Hepatocyte (in vitro differentiated cells): ENCODE data around the gene NRG3. TPM values are rescaled to one million over a fixed set of nuclear protein-coding genes. Genes with fewer than 3 reads are reported as not detected.

Experiments
- DNase-seq: peaks from one replicate; pipeline ENCODE4 v3.0.0-alpha.2; 2016; ENCODE audit warnings: low spot score
- H2AFZ ChIP-seq: fragments of 200-600 bp; sonication (generic); 2 replicates; pipeline ENCODE4 v1.6.0; 2016; ENCODE audit warnings: antibody characterized with exemption, mild to moderate bottlenecking
- H3K27ac ChIP-seq: fragments of 200-600 bp; sonication (generic); 2 replicates; pipeline ENCODE4 v1.5.1; 2016; ENCODE audit warnings: mild to moderate bottlenecking
- H3K27me3 ChIP-seq: fragments of 200-600 bp; sonication (generic); 2 replicates; pipeline ENCODE4 v1.6.1; 2016
- H3K36me3 ChIP-seq: fragments of 200-600 bp; sonication (generic); replicated peaks from 2 replicates; pipeline ENCODE4 v1.5.1; 2016; ENCODE audit warnings: low read depth; ENCODE audit not compliant: insufficient read depth
- H3K4me1 ChIP-seq: fragments of 200-600 bp; sonication (generic); 2 replicates; pipeline ENCODE4 v1.5.1; 2016; ENCODE audit warnings: mild to moderate bottlenecking, moderate library complexity; ENCODE audit not compliant: insufficient read depth
- H3K4me2 ChIP-seq: fragments of 200-600 bp; sonication (generic); 2 replicates; pipeline ENCODE4 v1.6.0; 2016
- H3K4me3 ChIP-seq: fragments of 200-600 bp; sonication (generic); 2 replicates; pipeline ENCODE4 v1.5.1; 2016; ENCODE audit warnings: mild to moderate bottlenecking
- H3K79me2 ChIP-seq: fragments of 200-600 bp; sonication (generic); 2 replicates; pipeline ENCODE4 v1.6.0; 2017; ENCODE audit warnings: mild to moderate bottlenecking
- H3K9me2 ChIP-seq: fragments of 200-600 bp; sonication (generic); replicated peaks from 2 replicates; pipeline ENCODE4 v1.6.0; 2017; ENCODE audit warnings: mild to moderate bottlenecking; ENCODE audit not compliant: insufficient read depth
- H3K9me3 ChIP-seq: fragments of 200-600 bp; sonication (generic); 2 replicates; pipeline ENCODE4 v1.5.1; 2016; ENCODE audit warnings: low read depth, mild to moderate bottlenecking
- H4K20me1 ChIP-seq: fragments of 200-600 bp; sonication (generic); 2 replicates; pipeline ENCODE4 v1.6.0; 2016; ENCODE audit warnings: mild to moderate bottlenecking; ENCODE audit not compliant: insufficient read depth, poor library complexity, severe bottlenecking
- EZH2 ChIP-seq: fragments of 200-600 bp; sonication (generic); IDR thresholded peaks from 2 replicates; pipeline ENCODE4 v1.6.1; 2016; ENCODE audit warnings: antibody characterized with exemption, mild to moderate bottlenecking, borderline replicate concordance
- EZH2phosphoT487 ChIP-seq: fragments of 200-600 bp; sonication (generic); IDR thresholded peaks from one replicate; pipeline ENCODE4 v1.6.1; 2018; ENCODE audit warnings: antibody characterized with exemption, mild to moderate bottlenecking, low read depth, moderate library complexity; ENCODE audit not compliant: unreplicated experiment, severe bottlenecking
- WGBS: methylation state at CpG from one replicate; pipeline ENCODE4 v1.1.6; 2016; ENCODE audit warnings: low lambda C conversion rate; ENCODE audit errors: missing lambda C conversion rate; 5-methylcytosine and 5-hydroxymethylcytosine counted together
- polyA plus RNA-seq: library from polyadenylated mRNA; unstranded; fragments of >200 nt; fragmentation: Nextera tagmentation; extraction: Ambion mirVana; gene quantifications from 2 replicates; pipeline ENCODE4 v1.2.1, GENCODE V29; 2016
- total RNA-seq: library from RNA; depleted of rRNA; stranded (reverse); fragments of >200 nt; gene quantifications from 2 replicates; pipeline ENCODE4 v1.2.3, GENCODE V29; 2014
- TF ChIP-seq, protein P1 (sequence below): fragments of 200-600 bp; sonication (generic); IDR thresholded peaks from 2 replicates; pipeline ENCODE4 v1.5.1; 2016; ENCODE audit warnings: antibody characterized with exemption, mild to moderate bottlenecking; ENCODE audit not compliant: poor library complexity

NRG3 gene
- total and polyA plus RNA-seq, 2 experiments from 2014 or later, result 0.57 to 2.0 TPM

DNA sequence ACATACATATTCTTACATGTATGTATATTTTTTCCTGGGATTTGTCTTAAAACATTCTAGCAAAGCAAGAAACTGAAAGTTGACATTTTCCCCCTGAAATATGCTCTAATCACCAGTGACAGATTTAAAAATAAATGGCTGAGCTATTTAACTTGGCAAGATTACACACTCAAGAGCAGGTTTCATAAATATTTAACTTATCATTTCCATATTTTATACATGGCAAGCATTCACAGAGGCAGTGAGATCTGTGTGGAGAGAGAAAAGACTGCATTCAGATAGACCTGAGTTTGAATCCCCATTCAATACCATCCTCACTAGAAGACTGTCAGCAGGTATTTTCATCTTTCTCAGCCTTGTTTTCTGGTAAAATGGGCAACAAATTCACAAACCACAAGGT, 1043.0 kb downstream of the NRG3 start:
- no peaks in the 10 kb centered on the region for H4K20me1 ChIP-seq
- TF ChIP-seq, protein P1, sequence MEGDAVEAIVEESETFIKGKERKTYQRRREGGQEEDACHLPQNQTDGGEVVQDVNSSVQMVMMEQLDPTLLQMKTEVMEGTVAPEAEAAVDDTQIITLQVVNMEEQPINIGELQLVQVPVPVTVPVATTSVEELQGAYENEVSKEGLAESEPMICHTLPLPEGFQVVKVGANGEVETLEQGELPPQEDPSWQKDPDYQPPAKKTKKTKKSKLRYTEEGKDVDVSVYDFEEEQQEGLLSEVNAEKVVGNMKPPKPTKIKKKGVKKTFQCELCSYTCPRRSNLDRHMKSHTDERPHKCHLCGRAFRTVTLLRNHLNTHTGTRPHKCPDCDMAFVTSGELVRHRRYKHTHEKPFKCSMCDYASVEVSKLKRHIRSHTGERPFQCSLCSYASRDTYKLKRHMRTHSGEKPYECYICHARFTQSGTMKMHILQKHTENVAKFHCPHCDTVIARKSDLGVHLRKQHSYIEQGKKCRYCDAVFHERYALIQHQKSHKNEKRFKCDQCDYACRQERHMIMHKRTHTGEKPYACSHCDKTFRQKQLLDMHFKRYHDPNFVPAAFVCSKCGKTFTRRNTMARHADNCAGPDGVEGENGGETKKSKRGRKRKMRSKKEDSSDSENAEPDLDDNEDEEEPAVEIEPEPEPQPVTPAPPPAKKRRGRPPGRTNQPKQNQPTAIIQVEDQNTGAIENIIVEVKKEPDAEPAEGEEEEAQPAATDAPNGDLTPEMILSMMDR, result no peak
- TF ChIP-seq EZH2 (no peak), EZH2phosphoT487 (no peak)
- no peaks in the 10 kb centered on the region for H3K27me3 ChIP-seq
- H3K4me1 ChIP-seq, result no peaks in the 10 kb centered on the region
- DNase-seq, result no peak
- no peak overlapping the region for H3K4me3 ChIP-seq
- H3K36me3 ChIP-seq, result no peaks in the 10 kb centered on the region
- no peak overlapping the region for H3K27ac ChIP-seq
- H3K9me3 ChIP-seq, result no peaks in the 10 kb centered on the region
- no peaks in the 10 kb centered on the region for H3K79me2 ChIP-seq
- H3K9me2 ChIP-seq, result no peaks in the 10 kb centered on the region
- no peak overlapping the region for H3K4me2 ChIP-seq
- H2AFZ ChIP-seq, result no peak overlapping the region

DNA sequence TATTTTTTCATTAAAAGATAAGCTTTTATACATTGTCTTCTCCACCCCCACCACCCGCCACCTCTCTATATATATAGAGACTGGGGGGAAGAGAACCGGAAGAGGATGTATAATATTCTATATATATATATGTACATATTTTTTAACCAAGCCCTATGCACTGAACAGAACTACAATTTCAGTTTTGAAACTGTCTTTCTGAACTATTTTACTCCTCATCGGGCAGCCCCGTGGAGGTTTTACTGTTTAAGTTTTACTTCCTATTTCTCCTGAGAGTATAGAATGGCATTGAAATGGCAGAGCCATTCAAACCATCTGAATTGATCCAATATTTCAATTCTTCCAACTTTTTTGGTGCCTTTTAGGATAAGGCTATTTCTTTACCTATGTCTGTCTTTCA, 1047.1 kb downstream of the NRG3 start:
- Histone ChIP-seq H3K4me1 (no peaks in the 10 kb centered on the region), H3K9me2 (no peaks in the 10 kb centered on the region), H3K4me2 (no peak overlapping the region), H3K36me3 (no peaks in the 10 kb centered on the region), H3K4me3 (no peak overlapping the region), H3K27me3 (no peaks in the 10 kb centered on the region), H3K9me3 (no peaks in the 10 kb centered on the region), H3K79me2 (no peaks in the 10 kb centered on the region), H2AFZ (no peak overlapping the region), H4K20me1 (no peaks in the 10 kb centered on the region), H3K27ac (no peak overlapping the region)
- no peak for TF ChIP-seq EZH2
- TF ChIP-seq EZH2phosphoT487, result no peak
- TF ChIP-seq, protein P1, result no peak
- WGBS, result 93% methylated on average over 4 of the region's 4 CpGs
- DNase-seq, result no peak

GRCh38 chr10:82922755-82923154, 1047.8 kb downstream of the NRG3 start:
- Histone ChIP-seq H2AFZ (no peak overlapping the region), H3K27ac (no peak overlapping the region), H3K79me2 (no peaks in the 10 kb centered on the region), H4K20me1 (no peaks in the 10 kb centered on the region), H3K9me2 (no peaks in the 10 kb centered on the region), H3K4me2 (no peak overlapping the region), H3K4me1 (no peaks in the 10 kb centered on the region), H3K27me3 (no peaks in the 10 kb centered on the region), H3K4me3 (no peak overlapping the region), H3K9me3 (no peaks in the 10 kb centered on the region), H3K36me3 (no peaks in the 10 kb centered on the region)
- TF ChIP-seq EZH2phosphoT487 (no peak), EZH2 (no peak)
- TF ChIP-seq, protein P1, result no peak
- no peak for DNase-seq
- WGBS, result 93% methylated on average over 2 of the region's 2 CpGs

GRCh38 chr10:82924711-82925110, 1049.7 kb downstream of the NRG3 start:
- 62% methylated on average over 1 of the region's 1 CpG for WGBS
- no peaks in the 10 kb centered on the region for H3K36me3 ChIP-seq
- H3K4me2 ChIP-seq, result no peak overlapping the region
- no peak overlapping the region for H3K4me3 ChIP-seq
- H3K27ac ChIP-seq, result no peak overlapping the region
- H3K79me2 ChIP-seq, result no peaks in the 10 kb centered on the region
- H2AFZ ChIP-seq, result no peak overlapping the region
- H3K27me3 ChIP-seq, result no peaks in the 10 kb centered on the region
- no peak for DNase-seq
- no peaks in the 10 kb centered on the region for H3K9me3 ChIP-seq
- H3K4me1 ChIP-seq, result no peaks in the 10 kb centered on the region
- TF ChIP-seq EZH2 (no peak), EZH2phosphoT487 (no peak)
- TF ChIP-seq, protein P1, result no peak
- H3K9me2 ChIP-seq, result no peaks in the 10 kb centered on the region
- H4K20me1 ChIP-seq, result no peaks in the 10 kb centered on the region
